Activated T-cell treated with anti-CD3 and anti-CD28 coated beads, Interleukin-2, amount 50 U/mL, for 72 hours (primary cell): Measurements from ENCODE around the gene ZNF644. TPM values are rescaled to one million over a fixed set of nuclear protein-coding genes. Genes with fewer than 3 reads are reported as not detected.

Experiments used
- ATAC-seq, 2 donors: fragments of 150-1000 bp; cut with Tn5 transposase; replicated peaks in 1 of 2; 2 replicates each; pipeline ENCODE4 v1.10.0; 2021; ENCODE audit warnings: moderate library complexity in 2 of 2, mild to moderate bottlenecking in 1 of 2
- DNase-seq, 2 donors: peaks; one replicate each; pipeline ENCODE4 v3.0.0; 2021 to 2022; ENCODE audit warnings: mixed read lengths in 1 of 2
- H3K27ac Mint-ChIP-seq: one replicate; pipeline ENCODE4 v1.8.0; 2022; ENCODE audit warnings: mild to moderate bottlenecking, moderate library complexity, mixed read lengths
- H3K27me3 Mint-ChIP-seq: one replicate; pipeline ENCODE4 v1.8.0; 2022; ENCODE audit warnings: low read depth, mixed read lengths
- H3K36me3 Mint-ChIP-seq, 2 donors: one replicate each; pipeline ENCODE4 v1.8.0; 2022; ENCODE audit warnings: mixed read lengths in 2 of 2, mild to moderate bottlenecking in 1 of 2; ENCODE audit not compliant: insufficient read depth in 2 of 2
- H3K4me1 Mint-ChIP-seq: one replicate; pipeline ENCODE4 v1.8.0; 2022; ENCODE audit warnings: low read depth, mixed read lengths
- H3K4me3 Mint-ChIP-seq, 2 donors: one replicate each; pipeline ENCODE4 v1.8.0; 2022; ENCODE audit warnings: mild to moderate bottlenecking in 2 of 2, mixed read lengths in 2 of 2, moderate library complexity in 2 of 2
- H3K9me3 Mint-ChIP-seq, 2 donors: one replicate each; pipeline ENCODE4 v1.8.0; 2022; ENCODE audit warnings: mixed read lengths in 2 of 2
- total RNA-seq, 2 donors: library from RNA; stranded (reverse); gene quantifications; one replicate each; pipeline ENCODE4 v1.2.3, GENCODE V29; 2022

The ZNF644 gene
- total RNA-seq, 2 donors from 2014 or later = 54.7 to 68.6 TPM

GRCh38 chr1:90963651-90964050 is 58.2 kb downstream of the ZNF644 start:
- no peaks in the 10 kb centered on the region for H3K27me3 Mint-ChIP-seq
- H3K27ac Mint-ChIP-seq = no peak overlapping the region
- peaks cover 19% of the 10 kb centered on the region for H3K4me1 Mint-ChIP-seq
- no peak for DNase-seq
- ATAC-seq = no peak
- H3K9me3 Mint-ChIP-seq = no peaks in the 10 kb centered on the region
- H3K36me3 Mint-ChIP-seq = peaks cover 0 to 5% of the 10 kb centered on the region in 2 donors
- no peak overlapping the region for H3K4me3 Mint-ChIP-seq

- no peak for ATAC-seq
- Mint-ChIP-seq H3K36me3 (peaks cover 2 to 8% of the 10 kb centered on the region in 2 donors), H3K4me1 (peaks cover 22% of the 10 kb centered on the region), H3K27me3 (no peaks in the 10 kb centered on the region), H3K4me3 (no peak overlapping the region), H3K27ac (peak overlapping the region; percentile 40), H3K9me3 (no peaks in the 10 kb centered on the region)
- DNase-seq = no peak
Observed at GRCh38 chr1:90963236-90963635, 58.6 kb downstream of the ZNF644 start.

- DNase-seq (no peak), ATAC-seq (peak; percentile 32 to 52)
- H3K4me3 Mint-ChIP-seq = no peak overlapping the region
- H3K9me3 Mint-ChIP-seq = no peaks in the 10 kb centered on the region
- no peaks in the 10 kb centered on the region for H3K27me3 Mint-ChIP-seq
- H3K36me3 Mint-ChIP-seq = peaks cover 8 to 27% of the 10 kb centered on the region in 2 donors
- peaks cover 55% of the 10 kb centered on the region for H3K4me1 Mint-ChIP-seq
- H3K27ac Mint-ChIP-seq = no peak overlapping the region
Observed at GRCh38 chr1:90959352-90960206, 62.3 kb downstream of the ZNF644 start.

DNA sequence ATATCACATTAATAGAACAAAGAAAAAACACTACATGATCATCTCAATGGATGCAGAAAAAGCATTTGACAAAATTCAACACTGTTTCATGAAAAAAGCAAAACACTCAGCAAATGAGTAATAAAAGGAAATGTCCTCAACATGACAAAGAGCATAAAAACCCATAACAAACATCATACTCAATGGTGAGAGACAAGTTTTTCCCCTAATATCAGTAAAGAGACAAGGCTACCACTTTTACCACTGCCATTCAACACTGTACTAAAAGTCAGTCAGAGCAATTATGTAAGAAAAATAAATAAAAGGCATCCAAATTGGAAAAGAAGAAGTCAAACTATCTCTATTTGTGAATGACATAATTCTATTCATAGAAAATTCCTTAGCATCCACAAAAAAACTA is 64.3 kb downstream of the ZNF644 start:
- H3K4me1 Mint-ChIP-seq = peaks cover 74% of the 10 kb centered on the region
- H3K27ac Mint-ChIP-seq = peak overlapping the region; percentile 16
- H3K36me3 Mint-ChIP-seq = peaks cover 8 to 30% of the 10 kb centered on the region in 2 donors
- no peaks in the 10 kb centered on the region for H3K27me3 Mint-ChIP-seq
- DNase-seq = no peak
- H3K4me3 Mint-ChIP-seq = peak overlapping the region in 1 of 2 donors; percentile 48
- peak in 1 of 2 donors; percentile 32 for ATAC-seq
- H3K9me3 Mint-ChIP-seq = no peaks in the 10 kb centered on the region

- Mint-ChIP-seq H3K9me3 (no peaks in the 10 kb centered on the region), H3K4me1 (peaks cover 82% of the 10 kb centered on the region), H3K36me3 (peaks cover 10 to 31% of the 10 kb centered on the region in 2 donors), H3K4me3 (no peak overlapping the region), H3K27ac (peak overlapping the region; percentile 51), H3K27me3 (no peaks in the 10 kb centered on the region)
- DNase-seq (no peak), ATAC-seq (no peak)
Observed at GRCh38 chr1:90955769-90956168, 66.1 kb downstream of the ZNF644 start.

DNA sequence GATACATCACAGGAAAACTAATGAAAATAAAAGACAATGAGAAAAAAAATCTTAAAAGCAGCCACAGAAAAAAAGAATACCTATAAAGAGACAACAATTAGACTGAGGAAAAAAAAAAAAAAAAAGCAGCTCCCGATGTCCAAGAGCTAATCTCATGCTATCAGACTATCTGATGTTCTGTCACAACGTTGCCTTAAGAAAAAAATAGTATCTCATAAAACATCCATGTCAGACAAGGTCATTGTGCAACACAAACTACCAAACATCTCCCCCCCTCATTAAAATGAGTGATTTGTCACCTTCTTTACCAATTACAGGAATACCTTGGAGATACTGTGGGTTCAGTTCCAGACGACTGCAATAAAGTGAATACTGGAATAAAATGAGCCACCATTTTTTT is 68.9 kb downstream of the ZNF644 start:
- Mint-ChIP-seq H3K36me3 (peaks cover 8 to 24% of the 10 kb centered on the region in 2 donors), H3K27me3 (no peaks in the 10 kb centered on the region), H3K4me1 (peaks cover 61% of the 10 kb centered on the region), H3K27ac (no peak overlapping the region), H3K9me3 (no peaks in the 10 kb centered on the region), H3K4me3 (no peak overlapping the region)
- ATAC-seq = no peak
- no peak for DNase-seq

- Mint-ChIP-seq H3K27ac (peak overlapping the region; percentile 11), H3K4me3 (no peak overlapping the region), H3K4me1 (peaks cover 50% of the 10 kb centered on the region)
Observed at GRCh38 chr1:90951009-90951408, 70.8 kb downstream of the ZNF644 start.

GRCh38 chr1:90948301-90948700 is 73.5 kb downstream of the ZNF644 start:
- Mint-ChIP-seq H3K36me3 (peaks cover 2 to 5% of the 10 kb centered on the region in 2 donors), H3K27ac (no peak overlapping the region), H3K27me3 (no peaks in the 10 kb centered on the region), H3K4me3 (no peak overlapping the region), H3K4me1 (peaks cover 27% of the 10 kb centered on the region), H3K9me3 (no peaks in the 10 kb centered on the region)
- DNase-seq = no peak
- ATAC-seq = no peak

More at GRCh38 chr1:90951009-90951408, 70.8 kb downstream of the ZNF644 start:
- H3K27me3 Mint-ChIP-seq = no peaks in the 10 kb centered on the region
- H3K9me3 Mint-ChIP-seq = no peaks in the 10 kb centered on the region
- ATAC-seq = no peak
- peaks cover 7 to 14% of the 10 kb centered on the region in 2 donors for H3K36me3 Mint-ChIP-seq
- no peak for DNase-seq

DNA sequence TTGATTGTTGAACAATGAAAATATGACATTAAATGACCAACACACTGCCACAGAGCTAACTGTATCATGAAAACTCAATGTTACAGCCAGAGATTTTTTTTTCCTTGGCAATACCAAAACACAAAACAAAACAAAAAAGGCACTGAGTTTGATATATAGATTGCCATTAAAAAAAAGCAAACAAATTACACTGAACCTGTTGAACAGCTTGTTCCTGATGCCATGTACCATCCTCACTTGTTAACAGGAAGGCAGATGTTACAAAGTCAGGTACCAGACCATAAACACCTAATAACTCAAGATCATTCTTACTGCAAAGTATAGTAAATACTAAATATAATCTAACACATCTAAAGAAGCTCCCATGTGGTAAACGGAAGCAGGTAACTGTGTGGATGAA is 75.2 kb downstream of the ZNF644 start:
- no peak overlapping the region for H3K27ac Mint-ChIP-seq
- ATAC-seq = no peak
- no peak overlapping the region for H3K4me3 Mint-ChIP-seq
- no peaks in the 10 kb centered on the region for H3K27me3 Mint-ChIP-seq
- H3K36me3 Mint-ChIP-seq = peaks cover 2% of the 10 kb centered on the region in 2 donors
- H3K9me3 Mint-ChIP-seq = no peaks in the 10 kb centered on the region
- peaks cover 17% of the 10 kb centered on the region for H3K4me1 Mint-ChIP-seq
- no peak for DNase-seq

- peaks cover 11% of the 10 kb centered on the region for H3K4me1 Mint-ChIP-seq
- DNase-seq (no peak), ATAC-seq (no peak)
- no peaks in the 10 kb centered on the region for H3K27me3 Mint-ChIP-seq
- no peak overlapping the region for H3K4me3 Mint-ChIP-seq
- no peaks in the 10 kb centered on the region for H3K9me3 Mint-ChIP-seq
- H3K27ac Mint-ChIP-seq = no peak overlapping the region
- H3K36me3 Mint-ChIP-seq = peaks cover 4 to 13% of the 10 kb centered on the region in 2 donors
Observed at GRCh38 chr1:90945287-90945686, 76.5 kb downstream of the ZNF644 start.

DNA sequence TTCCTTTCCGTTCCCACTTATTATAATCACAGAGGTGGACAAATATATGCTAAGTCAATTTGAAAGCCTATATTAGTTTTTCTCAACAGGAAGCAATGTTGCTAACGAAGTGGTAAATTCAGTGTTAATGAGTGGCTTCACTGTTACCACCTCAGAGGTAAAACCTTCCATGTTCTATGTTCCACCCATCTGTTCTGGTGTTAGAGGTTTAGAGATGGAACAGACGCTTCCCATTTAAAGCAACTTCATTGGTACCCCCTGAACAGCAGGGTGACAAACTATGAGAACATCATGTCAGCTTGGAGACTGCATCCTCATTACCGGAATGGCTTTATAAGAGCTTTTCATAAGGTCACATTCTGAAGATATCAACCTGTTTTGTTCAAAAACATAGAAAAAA is 77.9 kb downstream of the ZNF644 start:
- H3K27me3 Mint-ChIP-seq = no peaks in the 10 kb centered on the region
- no peak for DNase-seq
- no peak overlapping the region for H3K27ac Mint-ChIP-seq
- peaks cover 16% of the 10 kb centered on the region for H3K4me1 Mint-ChIP-seq
- ATAC-seq = no peak
- H3K4me3 Mint-ChIP-seq = no peak overlapping the region
- no peaks in the 10 kb centered on the region for H3K9me3 Mint-ChIP-seq
- peaks cover 6 to 23% of the 10 kb centered on the region in 2 donors for H3K36me3 Mint-ChIP-seq

DNA sequence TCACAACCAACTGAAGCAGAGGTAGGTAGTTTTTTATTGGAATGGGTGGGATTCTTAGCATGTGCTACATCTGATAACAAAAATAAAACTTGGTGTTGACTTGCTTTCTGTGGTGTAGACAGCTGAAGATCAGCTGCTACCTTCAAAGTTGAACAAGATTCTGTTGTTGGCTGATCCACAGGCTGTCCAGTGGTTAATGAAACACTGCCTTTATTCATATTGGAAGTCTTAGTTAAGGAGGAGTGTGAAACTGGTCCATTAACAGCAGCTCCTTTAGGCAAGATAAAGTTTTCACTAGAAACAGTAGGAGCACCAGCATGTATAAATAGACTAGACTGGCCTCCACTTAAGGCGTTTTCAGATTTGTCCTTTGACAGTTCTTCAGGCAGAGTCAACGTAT is 81.1 kb downstream of the ZNF644 start:
- Mint-ChIP-seq H3K27ac (no peak overlapping the region), H3K9me3 (no peaks in the 10 kb centered on the region), H3K4me1 (peaks cover 17% of the 10 kb centered on the region), H3K4me3 (no peak overlapping the region), H3K27me3 (no peaks in the 10 kb centered on the region), H3K36me3 (peaks cover 10 to 30% of the 10 kb centered on the region in 2 donors)
- DNase-seq (no peak), ATAC-seq (no peak)

DNA sequence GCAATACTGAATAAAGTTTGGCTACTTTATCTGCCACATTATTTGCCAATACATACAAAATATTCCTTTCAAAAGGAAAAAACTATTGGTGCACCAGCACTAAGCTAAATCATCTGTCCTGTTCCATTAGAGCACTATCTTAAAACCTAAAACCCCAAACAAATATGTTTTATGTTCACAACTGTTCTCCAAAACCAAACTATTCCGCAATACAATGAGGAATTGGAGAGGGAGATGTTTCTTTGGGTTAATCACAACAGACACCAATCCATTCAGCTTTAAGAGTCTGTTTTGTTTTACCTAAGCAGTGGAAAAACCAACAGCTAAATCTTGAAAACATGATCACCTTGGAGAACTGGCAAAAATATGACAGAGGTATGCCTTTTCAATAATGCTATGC is 85.1 kb downstream of the ZNF644 start:
- ATAC-seq (no peak), DNase-seq (no peak)
- Mint-ChIP-seq H3K27me3 (no peaks in the 10 kb centered on the region), H3K36me3 (peaks cover 10 to 31% of the 10 kb centered on the region in 2 donors), H3K27ac (no peak overlapping the region), H3K4me3 (no peak overlapping the region), H3K9me3 (no peaks in the 10 kb centered on the region), H3K4me1 (peaks cover 34% of the 10 kb centered on the region)

- H3K4me3 Mint-ChIP-seq = no peak overlapping the region
Observed at GRCh38 chr1:90936061-90936460, 85.8 kb downstream of the ZNF644 start.

More at GRCh38 chr1:90936061-90936460, 85.8 kb downstream of the ZNF644 start:
- no peak overlapping the region for H3K27ac Mint-ChIP-seq
- ATAC-seq (no peak), DNase-seq (no peak)
- no peaks in the 10 kb centered on the region for H3K9me3 Mint-ChIP-seq
- peaks cover 10 to 29% of the 10 kb centered on the region in 2 donors for H3K36me3 Mint-ChIP-seq
- peaks cover 39% of the 10 kb centered on the region for H3K4me1 Mint-ChIP-seq
- H3K27me3 Mint-ChIP-seq = no peaks in the 10 kb centered on the region
